ENCODE results near the gene CTU2.

DNA sequence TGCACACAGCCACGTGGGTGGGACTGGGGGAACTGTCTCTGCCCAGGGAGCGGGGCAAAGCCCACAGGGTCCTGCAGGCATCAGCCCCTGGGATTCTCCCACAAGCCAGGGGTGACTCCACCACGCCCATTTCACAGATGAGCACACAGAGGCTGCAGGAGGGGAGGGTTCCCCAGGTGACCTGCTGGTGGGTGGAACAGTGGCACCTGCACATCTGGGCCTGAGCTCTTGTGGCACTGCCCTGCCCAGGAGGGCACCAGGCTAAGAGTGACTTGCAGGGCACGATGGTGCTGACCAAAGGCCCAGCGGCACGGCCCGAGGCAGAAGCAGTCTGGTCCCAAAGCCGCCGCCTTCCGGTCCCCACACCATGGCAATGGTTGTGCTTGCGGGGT lies 54.8 kb downstream of the CTU2 start:
- TF ChIP-seq, protein P1, sequence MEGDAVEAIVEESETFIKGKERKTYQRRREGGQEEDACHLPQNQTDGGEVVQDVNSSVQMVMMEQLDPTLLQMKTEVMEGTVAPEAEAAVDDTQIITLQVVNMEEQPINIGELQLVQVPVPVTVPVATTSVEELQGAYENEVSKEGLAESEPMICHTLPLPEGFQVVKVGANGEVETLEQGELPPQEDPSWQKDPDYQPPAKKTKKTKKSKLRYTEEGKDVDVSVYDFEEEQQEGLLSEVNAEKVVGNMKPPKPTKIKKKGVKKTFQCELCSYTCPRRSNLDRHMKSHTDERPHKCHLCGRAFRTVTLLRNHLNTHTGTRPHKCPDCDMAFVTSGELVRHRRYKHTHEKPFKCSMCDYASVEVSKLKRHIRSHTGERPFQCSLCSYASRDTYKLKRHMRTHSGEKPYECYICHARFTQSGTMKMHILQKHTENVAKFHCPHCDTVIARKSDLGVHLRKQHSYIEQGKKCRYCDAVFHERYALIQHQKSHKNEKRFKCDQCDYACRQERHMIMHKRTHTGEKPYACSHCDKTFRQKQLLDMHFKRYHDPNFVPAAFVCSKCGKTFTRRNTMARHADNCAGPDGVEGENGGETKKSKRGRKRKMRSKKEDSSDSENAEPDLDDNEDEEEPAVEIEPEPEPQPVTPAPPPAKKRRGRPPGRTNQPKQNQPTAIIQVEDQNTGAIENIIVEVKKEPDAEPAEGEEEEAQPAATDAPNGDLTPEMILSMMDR (IDR thresholded peaks at IDR 0.05), result no peak
- TF ChIP-seq POLR2A (IDR thresholded peaks at IDR 0.05), result no peak

Measured in esophagus squamous epithelium (tissue), 4 donors.